GM10248 (cell line): ENCODE measurements around the gene GPR173.

Source experiments
- CTCF ChIA-PET: fragments of 300-600 bp; sonication (Branson Sonifier 250); formaldehyde crosslinking; extraction: SDS; loops from one replicate; lab custom pipeline; 2021; ENCODE audit warnings: antibody characterized with exemption; lab: Yijun Ruan, JAX
- POLR2A ChIA-PET: fragments of 350-650 bp; sonication (Branson Sonifier 250); formaldehyde crosslinking; extraction: SDS; loops from one replicate; lab custom pipeline; 2020; ENCODE audit warnings: antibody characterized with exemption; lab: Yijun Ruan, JAX
- DNase-seq: peaks from one replicate; pipeline ENCODE4 v3.0.0; 2012; ENCODE audit errors: extremely low spot score
- TF ChIP-seq, protein P1 (sequence below): IDR thresholded peaks from 2 replicates; pipeline ENCODE4 v1.5.1; 2012; ENCODE audit warnings: mild to moderate bottlenecking, low read depth; ENCODE audit errors: extremely low read depth, missing control alignments, control extremely low read depth

The GPR173 gene

DNA sequence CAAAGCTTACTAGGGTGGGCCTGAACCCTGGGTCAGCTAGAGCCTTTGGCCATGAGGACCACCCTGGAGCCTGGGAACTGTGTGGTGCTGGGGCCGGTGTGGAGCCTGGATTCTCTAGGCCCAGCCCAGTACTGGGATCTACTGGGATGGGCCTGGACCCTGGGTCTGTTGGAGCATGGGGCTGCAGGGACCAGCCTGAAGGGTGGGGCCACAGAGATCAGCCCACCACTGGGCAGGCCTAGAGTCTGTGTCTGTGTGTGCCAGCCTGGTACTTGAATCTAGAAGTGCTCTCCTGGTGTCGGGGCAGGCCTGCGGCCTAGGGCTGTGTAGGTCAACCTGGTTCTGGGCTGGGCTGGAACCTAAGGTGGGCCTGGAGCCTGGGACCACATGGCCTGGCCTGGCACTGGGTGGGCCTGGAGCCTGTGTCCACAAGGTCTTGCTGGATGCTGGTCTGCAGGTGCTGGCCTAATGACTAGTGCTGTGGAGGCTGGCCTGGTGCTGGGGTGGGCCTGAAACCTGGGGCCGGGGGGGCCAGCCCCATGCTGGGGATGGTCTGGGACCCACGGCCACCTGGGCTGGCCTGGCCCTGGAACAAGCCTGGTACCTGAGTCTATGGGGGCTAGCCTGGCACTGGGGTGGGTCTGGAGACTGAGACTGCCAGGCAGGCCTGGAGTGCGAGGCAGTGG is 66.4 kb downstream of the GPR173 start:
- ChIA-PET CTCF (no interaction called here), POLR2A (no interaction called here)
- DNase-seq = no peak
- TF ChIP-seq, protein P1, sequence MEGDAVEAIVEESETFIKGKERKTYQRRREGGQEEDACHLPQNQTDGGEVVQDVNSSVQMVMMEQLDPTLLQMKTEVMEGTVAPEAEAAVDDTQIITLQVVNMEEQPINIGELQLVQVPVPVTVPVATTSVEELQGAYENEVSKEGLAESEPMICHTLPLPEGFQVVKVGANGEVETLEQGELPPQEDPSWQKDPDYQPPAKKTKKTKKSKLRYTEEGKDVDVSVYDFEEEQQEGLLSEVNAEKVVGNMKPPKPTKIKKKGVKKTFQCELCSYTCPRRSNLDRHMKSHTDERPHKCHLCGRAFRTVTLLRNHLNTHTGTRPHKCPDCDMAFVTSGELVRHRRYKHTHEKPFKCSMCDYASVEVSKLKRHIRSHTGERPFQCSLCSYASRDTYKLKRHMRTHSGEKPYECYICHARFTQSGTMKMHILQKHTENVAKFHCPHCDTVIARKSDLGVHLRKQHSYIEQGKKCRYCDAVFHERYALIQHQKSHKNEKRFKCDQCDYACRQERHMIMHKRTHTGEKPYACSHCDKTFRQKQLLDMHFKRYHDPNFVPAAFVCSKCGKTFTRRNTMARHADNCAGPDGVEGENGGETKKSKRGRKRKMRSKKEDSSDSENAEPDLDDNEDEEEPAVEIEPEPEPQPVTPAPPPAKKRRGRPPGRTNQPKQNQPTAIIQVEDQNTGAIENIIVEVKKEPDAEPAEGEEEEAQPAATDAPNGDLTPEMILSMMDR = no peak

DNA sequence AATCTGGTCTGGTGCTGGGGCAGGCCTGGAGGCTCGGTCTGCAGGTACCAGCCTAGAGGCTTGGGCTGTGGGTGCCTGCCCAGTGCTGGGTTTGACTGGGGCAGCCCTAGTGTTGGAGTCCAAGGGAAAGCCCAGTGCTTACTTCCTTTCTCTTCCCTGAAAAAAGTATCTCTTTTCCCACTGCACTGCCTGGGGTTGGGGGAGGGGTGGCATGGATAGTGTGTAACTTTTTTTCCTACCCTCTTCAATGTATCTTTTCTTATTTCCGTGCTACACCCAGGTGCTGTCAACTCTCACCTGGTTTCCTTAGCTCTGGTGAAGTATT is 66.9 kb downstream of the GPR173 start:
- no peak for DNase-seq
- CTCF ChIA-PET = no interaction called here
- TF ChIP-seq, protein P1 = no peak
- POLR2A ChIA-PET = no interaction called here

DNA sequence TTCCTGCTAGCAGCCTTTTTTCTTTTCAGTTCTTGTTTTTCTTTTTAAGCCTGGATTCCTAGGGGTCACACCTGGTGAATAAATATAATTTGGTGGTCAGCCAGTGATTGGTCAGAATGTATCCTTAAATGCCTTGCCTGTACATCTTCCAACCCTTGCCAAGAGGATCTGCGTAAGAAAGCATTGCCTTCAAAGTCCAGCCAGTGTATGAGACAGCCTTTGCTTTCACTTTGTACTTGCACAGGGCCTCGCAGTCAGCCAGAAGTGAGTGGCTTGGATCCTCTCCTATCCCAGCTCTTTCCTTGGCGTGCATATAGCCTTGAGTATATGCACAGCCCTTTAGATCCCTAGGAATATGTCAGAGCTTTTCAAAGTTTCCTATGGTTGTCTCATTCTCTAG is 67.5 kb downstream of the GPR173 start:
- TF ChIP-seq, protein P1 = no peak
- POLR2A ChIA-PET = interaction anchor here (0.6 kb wide), 1 partner anchor 38 kb away, joined by 6 read pairs; no protein-coding TSS in a partner anchor
- CTCF ChIA-PET = no interaction called here
- no peak for DNase-seq

DNA sequence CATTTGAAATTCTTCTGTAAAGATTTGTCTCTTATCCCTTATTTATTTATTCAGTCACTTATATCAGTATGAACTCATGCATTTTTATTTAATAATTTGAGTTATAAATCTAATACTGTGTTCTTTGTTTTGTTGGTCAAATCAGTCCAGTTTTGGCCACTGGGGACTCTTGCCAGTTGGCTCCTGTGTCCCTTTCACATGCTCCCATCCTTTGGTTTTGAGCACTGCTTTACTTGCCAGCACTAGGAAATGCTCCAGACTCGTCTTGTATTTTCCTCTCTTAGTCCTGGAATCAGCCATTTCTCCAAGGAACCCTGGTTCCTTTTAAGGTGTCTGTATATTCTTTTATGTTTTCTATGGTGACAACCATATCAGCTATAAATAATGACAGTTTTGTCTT is 73.4 kb downstream of the GPR173 start:
- no peak for DNase-seq
- CTCF ChIA-PET = no interaction called here
- POLR2A ChIA-PET = no interaction called here
- TF ChIP-seq, protein P1 = no peak

DNA sequence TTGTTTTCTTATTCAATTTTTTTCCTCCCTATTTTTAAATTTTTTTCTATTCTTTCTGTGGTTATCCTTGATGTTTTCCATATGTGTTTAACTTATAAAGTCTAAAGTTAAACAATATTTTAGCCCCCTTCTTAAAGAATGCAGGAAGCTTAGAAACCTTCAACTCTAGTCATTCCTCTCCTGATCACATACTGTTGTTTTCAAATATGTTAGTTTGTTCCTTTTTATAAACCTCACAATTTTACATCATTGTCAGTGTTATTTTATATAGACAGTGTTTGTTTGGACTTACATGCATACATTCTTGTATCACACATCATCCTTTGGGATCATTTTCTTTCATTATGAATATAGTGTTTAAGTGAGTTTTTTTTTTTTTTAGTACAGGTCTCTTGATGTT is 76.9 kb downstream of the GPR173 start:
- ChIA-PET POLR2A (no interaction called here), CTCF (no interaction called here)
- no peak for DNase-seq
- TF ChIP-seq, protein P1 = no peak

DNA sequence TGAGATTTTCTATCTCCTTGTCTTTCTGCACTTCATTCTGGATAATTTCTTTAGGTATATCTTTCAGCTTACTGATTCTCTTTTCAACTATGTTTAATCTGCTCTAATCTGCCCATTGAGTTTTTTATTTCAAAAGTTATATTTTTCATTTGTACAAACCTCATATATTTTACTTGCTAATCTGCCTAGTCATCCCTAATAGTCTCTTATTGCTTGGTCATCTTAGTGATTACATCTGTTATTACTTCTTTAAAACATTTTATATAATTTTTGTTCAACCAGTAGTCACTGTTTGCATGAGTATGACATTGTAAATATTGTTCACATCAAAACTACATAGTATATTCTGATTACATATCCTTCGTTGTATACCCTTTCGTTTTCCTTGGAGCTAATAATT is 77.8 kb downstream of the GPR173 start:
- ChIA-PET CTCF (no interaction called here), POLR2A (no interaction called here)
- no peak for DNase-seq
- TF ChIP-seq, protein P1 = no peak
